HS-27A (cell line): ENCODE measurements around the gene NANOGP8.
"Not testable (repeated sequence)": the region's sequence is repeated elsewhere in the genome, so short reads cannot be mapped to it uniquely, and the experiment has no call there.

Experiments used
- DNase-seq: peaks from one replicate; pipeline ENCODE4 v3.0.0-alpha.2; 2012; ENCODE audit warnings: low read depth, missing footprints

Gene NANOGP8, protein sequence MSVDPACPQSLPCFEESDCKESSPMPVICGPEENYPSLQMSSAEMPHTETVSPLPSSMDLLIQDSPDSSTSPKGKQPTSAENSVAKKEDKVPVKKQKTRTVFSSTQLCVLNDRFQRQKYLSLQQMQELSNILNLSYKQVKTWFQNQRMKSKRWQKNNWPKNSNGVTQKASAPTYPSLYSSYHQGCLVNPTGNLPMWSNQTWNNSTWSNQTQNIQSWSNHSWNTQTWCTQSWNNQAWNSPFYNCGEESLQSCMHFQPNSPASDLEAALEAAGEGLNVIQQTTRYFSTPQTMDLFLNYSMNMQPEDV

DNA sequence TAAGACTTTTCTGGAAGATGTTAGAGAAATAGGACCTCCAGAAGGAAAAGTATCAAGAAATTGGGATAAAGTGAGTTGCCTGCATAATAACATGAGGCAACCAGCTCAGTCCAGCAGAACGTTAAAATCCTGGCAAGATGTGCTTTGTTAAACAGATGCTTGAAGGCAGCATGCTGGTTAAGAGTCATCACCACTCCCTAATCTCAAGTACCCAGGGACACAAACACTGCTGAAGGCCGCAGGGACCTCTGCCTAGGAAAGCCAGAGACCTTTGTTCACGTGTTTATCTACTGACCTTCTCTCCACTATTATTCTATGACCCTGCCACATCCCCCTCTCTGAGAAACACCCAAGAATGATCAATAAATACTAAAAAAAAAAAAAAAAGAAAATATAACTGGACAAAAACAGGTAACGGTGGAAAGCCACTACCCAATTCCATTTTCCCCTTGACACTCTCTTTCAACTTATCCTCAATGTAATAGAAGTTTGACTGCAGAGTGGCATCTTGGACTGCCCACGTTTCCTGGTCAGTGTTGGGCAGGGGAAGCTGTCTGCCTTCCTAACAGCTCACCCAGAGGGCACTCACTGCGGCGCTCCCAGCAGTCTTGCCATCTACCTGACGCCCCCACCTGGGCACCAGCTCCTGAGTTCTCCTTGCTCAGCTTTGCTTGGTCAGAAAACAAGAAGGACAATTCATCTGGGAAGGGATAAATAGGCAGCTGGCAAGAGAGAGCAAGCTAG is at the start of gene NANOGP8:
NANOGP8 (minus strand) TSS at position 120 of the 744 bp plus-strand sequence. CDS start 185 bp downstream, outside the sequence.
- not testable (repeated sequence) for DNase-seq

DNA sequence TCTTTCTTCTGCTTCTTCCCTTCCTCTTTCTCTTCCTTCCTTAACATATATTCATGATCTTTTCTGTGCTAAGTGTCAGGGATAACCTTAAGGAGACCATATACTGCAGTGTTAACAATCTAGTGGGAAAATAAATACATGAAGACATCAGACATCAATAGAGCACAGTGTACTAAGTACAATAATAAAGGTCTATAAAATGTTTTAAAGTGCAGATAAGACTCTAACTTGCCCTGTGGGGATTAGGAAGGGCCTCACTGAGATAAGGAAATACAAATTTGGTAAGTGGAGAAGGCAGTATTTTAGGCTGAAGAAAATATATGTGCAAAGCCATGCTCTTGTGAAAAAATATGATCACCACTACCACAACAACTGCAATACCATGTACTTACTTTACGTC is 49.2 kb upstream of the NANOGP8 start:
- DNase-seq = no peak

DNA sequence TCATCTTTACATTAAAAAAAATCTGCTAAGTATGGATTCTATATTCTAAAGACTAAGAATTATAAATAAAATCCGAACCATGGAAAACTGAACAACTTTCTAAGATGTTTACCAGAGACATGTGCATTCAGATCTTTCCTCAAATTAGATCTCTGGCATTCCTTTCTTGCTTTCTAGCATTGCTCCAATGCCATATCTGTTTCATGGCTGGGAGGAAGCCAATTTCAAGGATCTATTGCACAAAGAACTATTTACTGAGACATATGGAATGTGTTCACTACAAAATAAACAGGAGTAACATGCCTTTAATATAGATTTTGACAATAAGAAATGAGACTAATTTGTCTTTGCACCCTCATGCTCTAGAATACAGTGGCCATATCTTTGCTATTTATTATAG is 45.1 kb upstream of the NANOGP8 start:
- no peak for DNase-seq

DNA sequence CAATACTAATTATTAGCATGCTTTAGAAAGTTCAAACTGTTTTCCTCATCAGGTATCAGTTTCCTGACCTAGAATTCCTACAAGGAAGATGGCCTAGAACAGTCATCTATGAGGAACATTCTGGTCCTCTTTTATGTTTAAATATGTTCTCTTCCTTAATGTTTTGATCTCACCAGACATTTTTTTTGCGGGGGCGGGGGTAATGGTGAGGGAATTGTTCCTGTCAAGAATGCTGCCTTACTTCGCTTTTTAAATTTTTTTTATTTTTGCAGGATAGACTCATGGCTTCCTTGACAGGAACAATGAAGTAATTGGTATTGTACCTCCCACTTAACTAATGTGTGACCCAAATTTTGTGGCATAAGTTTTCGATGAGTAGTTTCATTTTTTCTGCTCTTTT is 44.3 kb upstream of the NANOGP8 start:
- no peak for DNase-seq

DNA sequence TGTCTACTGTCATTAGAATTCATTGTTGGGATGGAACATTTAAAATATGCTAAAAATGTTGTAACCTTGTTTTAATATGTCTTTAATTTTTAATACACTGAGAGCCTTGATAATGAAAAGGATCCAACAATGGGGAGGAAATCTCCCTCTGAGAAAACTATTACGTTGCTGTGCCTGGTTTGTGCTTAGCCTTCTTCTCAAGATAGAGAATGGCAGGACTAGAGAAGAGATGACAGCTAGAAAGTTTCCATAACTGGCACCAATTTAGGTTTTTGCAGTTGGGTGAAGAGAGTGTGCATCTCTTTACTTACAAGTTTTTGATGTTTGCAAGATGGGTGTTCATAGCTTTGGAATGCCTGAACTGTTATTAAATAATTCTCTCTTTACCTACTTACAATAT is 42.6 kb upstream of the NANOGP8 start:
- DNase-seq = no peak

DNA sequence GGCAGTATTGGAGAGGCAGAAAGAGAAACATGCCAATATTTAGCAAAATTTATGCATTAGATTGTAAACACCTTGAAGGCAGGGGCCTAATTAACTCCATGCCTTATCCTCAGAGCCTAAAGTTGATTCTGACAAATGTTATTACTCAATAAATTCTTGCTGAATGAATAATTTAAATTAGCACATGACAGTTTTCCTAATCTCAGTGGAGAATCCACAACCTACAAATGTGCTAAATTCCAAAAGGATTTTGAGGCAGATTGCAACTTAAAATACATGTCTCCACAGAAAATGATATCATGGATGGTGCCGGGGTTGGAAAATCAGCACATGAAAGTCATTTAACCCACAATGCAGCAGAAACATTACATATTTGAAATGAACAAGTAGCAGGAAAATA is 41.1 kb upstream of the NANOGP8 start:
- DNase-seq = no peak

DNA sequence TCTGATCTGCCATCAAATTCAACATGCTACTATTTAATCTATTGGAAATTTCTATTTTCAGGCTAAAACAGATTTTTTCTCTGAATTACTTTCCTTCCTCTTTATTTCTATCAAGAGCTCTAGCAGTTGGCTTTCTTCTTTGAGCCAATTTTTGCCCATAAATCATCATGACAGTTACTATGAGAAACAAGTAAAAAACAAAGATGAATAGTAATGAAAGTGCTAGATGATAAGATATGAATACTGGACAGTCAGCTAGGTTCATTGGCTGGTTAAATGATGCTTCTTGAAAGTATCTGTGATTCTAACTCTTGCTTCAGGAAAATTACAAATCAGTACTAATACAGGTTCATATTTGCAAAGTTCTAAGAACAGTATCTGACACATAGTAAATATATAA is 38.6 kb upstream of the NANOGP8 start:
- no peak for DNase-seq

DNA sequence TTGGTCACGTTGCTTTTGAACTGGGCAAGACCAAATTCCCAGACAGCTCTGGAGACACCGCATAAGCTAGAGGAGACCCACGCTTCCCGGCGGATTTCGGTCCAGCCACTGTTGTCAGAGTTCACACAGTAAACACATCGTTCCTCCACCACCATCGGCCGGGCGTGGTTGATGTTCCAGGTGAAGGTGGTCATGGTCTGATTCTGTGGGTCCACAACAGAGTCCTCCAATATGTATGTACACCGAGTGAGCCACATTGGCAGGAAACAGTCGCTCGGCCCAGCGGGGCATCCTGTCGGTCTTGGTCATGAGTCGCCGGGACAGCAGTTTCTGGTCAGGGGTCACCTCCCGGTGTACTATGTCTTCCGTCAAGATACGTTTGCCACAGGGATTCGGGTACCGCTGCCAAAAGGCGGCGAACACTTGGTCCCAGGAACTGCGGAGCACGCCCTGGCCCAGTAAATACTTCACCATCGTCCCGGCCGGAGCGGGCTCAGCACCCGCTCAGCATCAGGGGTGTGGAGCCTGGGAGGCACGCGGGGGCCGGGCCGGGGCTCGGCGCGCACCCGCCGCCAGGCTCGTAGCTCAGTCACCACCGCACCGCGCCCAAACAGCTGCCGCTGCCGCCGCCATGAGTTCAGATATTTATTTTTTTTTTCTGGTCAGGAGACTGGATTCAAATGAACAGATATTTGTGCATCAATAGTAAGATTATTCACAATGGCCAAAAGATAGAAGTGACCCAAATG is 36.7 kb upstream of the NANOGP8 start:
- no peak for DNase-seq

DNA sequence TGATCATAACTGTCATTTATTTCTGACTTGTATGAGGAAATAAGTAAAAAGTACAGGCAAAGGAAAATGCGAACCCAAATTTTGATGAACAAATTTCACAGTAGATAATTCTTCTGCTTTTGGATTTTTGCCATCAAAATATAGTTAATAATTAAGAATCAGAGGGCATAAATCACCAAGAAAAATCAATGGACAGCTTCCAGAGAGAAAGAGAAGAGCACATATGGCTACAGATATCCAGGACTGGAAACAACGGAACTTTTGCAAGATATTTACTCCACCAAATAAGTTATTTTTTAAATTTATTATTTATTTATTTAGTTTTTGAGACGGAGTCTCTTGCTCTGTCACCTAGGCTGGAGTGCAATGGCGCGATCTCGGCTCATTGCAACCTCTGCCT is 35.1 kb upstream of the NANOGP8 start:
- DNase-seq = no peak

DNA sequence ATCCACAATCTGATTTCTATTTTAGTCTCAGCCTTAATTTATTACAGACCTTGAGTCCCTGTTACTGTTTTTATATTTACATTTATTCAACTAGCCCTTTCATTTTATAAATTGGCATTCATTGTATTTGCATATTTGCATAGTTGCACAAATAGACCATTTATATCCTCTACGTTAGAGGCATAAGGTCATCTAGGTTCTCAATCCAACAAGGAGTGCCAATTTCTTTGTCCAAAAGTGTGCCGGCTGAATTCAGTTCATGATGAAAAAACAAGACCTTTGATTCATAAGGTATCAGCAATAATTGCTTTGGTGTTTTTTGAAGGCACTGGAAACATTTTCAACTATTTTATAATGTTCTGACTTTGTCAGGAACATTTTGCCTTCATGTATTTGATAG is 33.9 kb upstream of the NANOGP8 start:
- DNase-seq = no peak

DNA sequence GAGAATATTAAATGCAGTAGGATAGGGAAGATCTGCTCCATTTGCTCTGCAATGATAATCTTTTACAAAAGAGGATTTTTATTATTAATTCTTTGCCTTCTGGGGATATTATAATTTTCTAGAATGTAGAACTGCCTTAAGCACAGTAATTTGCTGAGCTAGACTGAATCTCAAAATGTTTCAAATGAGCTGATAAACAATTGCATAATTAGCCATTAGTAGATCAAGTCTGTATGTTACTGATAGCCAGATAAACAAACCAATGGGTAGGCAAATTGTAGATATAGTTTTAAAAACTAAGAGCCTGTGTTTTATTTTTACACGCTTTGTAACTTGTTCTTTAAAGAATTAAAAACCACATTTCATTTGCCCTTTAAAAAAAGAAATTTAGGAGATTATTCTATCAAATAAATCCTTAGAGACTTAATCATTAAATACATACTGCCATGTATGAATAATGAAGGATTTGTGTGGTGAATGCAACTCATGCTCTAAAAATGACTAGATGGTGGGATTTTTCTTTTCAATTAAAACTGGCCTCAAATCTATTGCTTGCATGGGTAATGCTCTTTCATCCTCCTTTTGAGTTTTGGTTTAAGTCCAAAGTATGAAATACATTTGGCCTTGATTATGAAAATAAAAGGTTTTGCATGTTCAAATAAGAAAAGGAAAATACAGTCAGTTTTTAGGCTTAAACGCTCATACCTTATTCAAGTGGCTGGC is 32.6 kb upstream of the NANOGP8 start:
- no peak for DNase-seq

DNA sequence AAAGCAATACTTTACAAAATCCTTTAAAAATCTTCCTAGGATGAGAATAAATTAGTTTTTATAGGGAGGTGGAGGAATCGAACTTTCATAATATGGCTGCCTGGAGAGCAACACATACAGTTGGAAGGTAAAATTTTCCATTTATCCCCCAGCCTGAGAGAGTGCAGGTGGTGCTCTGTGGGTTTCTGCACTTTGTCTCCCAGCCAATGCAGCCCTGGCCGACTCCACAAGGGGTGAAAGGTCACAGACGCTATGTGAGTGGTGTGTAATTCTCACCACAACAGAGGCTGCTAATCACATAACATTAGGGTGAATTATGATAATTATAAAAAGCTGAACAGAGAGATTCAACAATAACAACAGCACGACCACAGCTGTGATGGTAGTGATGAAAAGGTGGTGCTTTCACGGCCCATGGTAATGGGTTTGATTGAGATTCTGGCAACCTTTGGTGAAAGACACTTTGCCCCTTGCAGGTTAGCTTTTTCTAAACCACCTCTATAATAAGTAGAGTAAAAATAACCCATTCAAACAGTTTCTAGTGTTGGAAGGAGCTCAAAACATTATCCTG is 30.1 kb upstream of the NANOGP8 start:
- DNase-seq = no peak

DNA sequence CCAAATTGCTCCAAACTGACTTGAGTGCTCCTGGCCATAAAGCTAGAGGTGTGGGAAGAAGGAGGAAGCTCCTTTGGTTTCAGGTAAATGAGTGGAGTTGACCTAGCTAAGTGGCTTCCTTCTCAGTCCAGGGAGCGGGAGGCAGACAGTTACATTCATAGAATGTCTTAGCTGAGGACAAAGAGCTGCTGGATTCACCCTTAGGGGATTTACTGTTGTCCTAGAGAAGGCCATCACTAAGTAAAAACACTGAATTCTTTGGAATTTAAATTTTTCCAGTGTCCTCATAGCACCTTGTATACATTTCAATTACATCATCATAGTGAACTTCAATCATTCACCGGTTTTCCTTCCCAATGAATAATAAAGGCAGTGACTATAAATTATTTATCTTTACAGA is 27.3 kb upstream of the NANOGP8 start:
- no peak for DNase-seq

DNA sequence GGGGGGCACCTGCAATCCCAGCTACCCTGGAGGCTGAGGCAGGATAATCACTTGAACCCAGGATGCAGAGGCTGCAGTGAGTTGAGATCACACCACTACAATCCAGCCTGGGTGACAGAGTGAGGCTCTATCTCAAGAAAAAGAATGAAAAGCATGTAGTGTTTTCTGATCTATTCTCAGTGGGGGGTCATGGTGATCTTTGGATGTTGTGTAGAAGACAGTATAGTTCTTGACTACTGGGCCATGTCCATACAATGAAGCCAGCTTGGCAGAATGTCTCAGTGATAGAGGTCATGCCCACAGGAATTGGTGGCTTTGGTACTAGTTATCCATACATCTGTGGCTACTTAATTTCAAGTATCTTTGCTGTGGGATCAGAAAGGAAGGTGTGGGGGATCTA is 26.8 kb upstream of the NANOGP8 start:
- no peak for DNase-seq

DNA sequence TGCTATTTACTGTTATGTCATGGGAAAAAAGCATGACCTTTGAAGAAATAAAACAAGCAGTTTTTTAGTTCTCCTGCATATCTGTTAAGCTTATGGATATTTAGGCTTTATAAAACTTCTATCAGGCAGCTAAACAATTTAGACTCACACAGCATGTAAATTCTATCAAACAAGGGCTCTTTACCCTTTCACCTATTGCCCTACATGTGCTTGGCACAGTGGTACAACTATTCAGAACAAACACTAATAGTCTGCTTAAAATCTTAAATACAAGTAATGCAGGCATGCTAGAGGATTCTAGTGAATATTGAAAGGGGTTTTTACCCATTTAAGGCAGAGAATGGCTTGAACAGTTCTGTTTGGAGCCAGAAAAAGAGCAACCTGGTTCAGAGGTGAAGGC is 23.4 kb upstream of the NANOGP8 start:
- DNase-seq = no peak

DNA sequence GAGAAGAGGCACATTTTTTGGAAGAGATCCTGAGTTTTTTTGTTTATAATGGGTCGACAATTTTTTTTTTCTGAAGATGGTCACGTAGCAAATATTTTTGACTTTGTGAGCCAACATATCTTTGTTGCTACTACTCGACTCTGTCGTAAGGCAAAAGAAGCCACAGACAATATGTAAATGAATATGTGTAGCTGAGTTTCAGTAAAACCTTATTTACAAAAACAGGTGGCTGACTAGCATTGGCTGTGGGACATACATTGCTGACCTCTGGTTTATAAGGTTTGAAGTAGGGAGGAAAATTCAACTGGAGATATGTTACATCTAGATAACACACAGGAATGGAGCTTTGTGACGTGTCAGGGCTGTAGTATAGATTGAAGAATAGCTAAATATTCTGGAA is 22.5 kb upstream of the NANOGP8 start:
- DNase-seq = no peak

DNA sequence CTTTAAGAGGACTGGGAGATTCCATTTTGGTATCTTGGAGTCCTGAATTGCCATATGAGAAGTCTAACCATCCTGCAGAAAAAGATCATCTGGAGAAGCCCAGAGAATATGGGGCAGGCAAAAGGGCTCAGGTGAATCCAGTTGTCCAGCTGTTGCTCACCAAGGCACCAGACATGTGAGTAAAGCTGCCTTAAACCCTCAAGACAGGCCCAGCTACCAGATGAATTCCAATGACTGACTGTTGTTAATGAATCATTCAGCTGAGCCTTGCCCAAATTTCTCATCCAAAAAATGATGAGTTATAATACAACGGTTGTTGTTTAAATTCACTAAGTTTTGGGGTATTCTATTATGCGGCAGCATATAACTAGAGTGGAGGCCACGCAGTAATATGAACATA is 22.0 kb upstream of the NANOGP8 start:
- DNase-seq = no peak

DNA sequence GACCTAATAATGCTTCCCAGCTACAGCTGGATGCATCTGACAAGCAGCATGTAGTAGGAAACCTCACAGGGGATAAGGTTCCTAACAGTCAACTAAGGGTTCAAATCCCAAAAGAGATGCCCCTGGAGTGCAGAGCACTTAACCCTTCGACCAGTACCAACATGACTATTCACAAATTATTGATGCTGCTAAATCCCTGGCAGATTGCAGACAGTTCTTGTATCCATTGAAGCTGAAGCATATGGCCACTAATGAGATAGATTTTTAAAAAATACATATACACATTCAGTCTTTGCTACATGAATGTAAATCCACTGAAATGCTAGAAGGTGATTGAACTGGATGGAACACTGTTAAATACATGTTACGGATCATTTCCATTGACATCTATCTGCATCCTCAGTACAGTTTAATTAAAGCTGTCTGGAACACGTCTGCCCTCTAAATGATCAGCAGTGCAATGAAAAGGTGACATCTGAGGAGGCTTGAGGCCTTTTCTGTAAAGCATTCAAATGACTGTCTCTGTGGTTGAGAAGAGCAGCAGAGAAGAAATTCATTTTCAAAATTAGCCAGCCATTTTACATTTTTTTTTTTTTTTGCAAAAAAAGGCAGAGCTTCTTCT is 19.5 kb upstream of the NANOGP8 start:
- no peak for DNase-seq

DNA sequence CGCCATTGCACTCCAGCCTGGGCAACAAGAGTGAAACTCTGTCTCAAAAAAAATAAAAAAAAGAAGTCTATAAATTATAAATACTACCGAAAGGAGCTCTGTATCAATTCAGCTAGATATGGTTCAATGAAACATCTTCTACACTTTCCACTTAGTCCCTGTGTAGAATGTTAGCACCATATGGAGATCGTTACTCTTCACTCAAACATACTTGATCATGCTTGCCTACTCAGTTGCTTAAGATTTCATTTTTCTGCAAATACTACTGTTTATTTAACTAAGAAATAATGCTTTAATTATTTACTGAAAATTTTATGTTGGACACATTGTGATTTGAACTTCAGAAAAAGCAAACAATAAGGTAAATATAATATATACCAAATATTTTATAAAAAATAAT is 17.1 kb upstream of the NANOGP8 start:
- no peak for DNase-seq

DNA sequence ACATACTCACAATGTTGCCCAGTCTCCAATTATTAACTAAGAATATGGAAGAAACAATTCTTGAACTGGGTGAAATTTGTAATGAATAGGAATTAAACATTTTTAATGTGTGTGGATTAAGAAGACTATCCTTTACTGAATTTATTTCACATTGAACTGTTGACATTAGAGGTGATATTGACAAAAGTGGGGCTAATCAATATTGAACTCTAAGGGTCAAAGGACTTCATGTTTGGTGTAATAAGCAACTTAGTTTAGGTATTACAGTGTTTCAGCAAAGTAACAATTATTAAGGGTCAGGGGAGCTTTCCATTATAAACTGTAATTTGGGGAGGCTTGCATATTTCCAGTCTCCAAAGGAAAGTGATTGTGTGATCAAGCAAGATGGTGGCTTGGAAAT is 16.2 kb upstream of the NANOGP8 start:
- DNase-seq = no peak

DNA sequence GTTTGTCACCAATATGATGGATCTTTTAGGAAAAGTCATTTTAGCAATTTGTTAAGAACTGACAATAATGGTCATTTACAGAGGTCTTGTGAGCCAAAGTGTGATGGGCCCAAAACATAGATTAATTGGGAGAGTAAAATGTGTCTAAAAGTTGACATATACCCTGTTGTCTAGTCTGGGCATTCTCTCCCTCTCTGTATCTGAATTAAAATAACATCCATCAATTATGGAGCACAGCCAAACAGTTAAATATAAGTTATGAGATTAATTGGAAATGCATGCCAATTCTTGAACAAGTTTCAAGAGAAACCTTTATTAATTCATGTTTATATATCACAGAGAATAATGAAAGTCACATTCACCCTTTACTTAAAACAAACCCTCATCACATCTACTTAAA is 13.6 kb upstream of the NANOGP8 start:
- DNase-seq = no peak

DNA sequence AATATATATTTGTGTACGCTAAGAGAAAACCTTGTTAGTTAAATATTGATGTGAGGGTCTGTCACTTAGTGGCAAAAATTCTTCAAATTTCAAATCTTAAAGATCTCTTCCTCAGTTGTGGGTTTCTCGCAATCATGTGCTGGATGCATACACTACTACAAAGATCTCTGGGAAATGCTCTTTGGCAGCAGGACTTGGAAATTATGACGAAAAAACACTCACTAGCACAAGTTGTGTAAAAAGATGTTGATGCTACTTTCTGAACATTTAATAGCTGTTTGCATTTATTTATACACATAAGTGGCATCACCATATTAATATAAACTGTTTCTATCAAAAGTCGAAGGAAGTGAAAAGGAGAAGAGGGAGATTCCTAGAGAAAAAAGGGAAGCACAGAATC is 10.8 kb upstream of the NANOGP8 start:
- DNase-seq = no peak
